A549 (cell line): ENCODE data around the gene DNAH11. TPM values are rescaled to one million over a fixed set of nuclear protein-coding genes. Genes with fewer than 3 reads are reported as not detected.

Experiments
- ATAC-seq, 2 experiments: fragments of 200-7000 bp in 1 of 2; fragments of >200 bp in 1 of 2; cut with Nextera tagmentation in 1 of 2; cut with Tn5 transposase in 1 of 2; 3 replicates each; pipeline versions ENCODE4 v1.8.0 to v1.9.1; 2018 to 2020; ENCODE audit warnings: mild to moderate bottlenecking in 1 of 2, moderate library complexity in 1 of 2
- CTCF ChIA-PET: fragments of 300-600 bp; sonication (Branson Sonifier 250); formaldehyde crosslinking; extraction: SDS; loops from one replicate; lab custom pipeline; 2021; ENCODE audit warnings: antibody characterized with exemption, inconsistent platforms; lab: Yijun Ruan, JAX
- POLR2A ChIA-PET: fragments of 350-600 bp; formaldehyde crosslinking; extraction: SDS; loops from one replicate; lab custom pipeline; 2021; ENCODE audit warnings: antibody characterized with exemption, inconsistent platforms; lab: Yijun Ruan, JAX
- DNase-seq, 2 experiments: peaks; one replicate each; pipeline versions ENCODE4 v3.0.0 to v3.0.0-alpha.2; 2011 to 2016; ENCODE audit warnings: low read depth in 1 of 2, low spot score in 1 of 2
- FAIRE-seq: peaks from 2 replicates; lab custom pipeline; 2011; peaks lifted over from hg19 to GRCh38; lab: Jason Lieb, UNC
- H3K27ac ChIP-seq, 2 experiments: fragments of >200 bp; sonication (Bioruptor Twin); formaldehyde crosslinking; 3 replicates each; pipeline ENCODE4 v1.5.1; 2016 to 2017
- H3K4me1 ChIP-seq: fragments of >200 bp; sonication (Bioruptor Twin); formaldehyde crosslinking; 3 replicates; pipeline ENCODE4 v1.6.1; 2016
- H3K4me2 ChIP-seq: fragments of >200 bp; sonication (Bioruptor Twin); formaldehyde crosslinking; 3 replicates; pipeline ENCODE4 v1.6.1; 2016
- H3K4me3 ChIP-seq: fragments of >200 bp; sonication (Bioruptor Twin); formaldehyde crosslinking; 3 replicates; pipeline ENCODE4 v1.5.1; 2016
- H3K9me3 ChIP-seq: fragments of >200 bp; sonication (Bioruptor Twin); formaldehyde crosslinking; 3 replicates; pipeline ENCODE4 v1.6.1; 2016
- ATOH8 ChIP-seq: fragments of 250-450 bp; sonication (Bioruptor Pico); IDR thresholded peaks from 2 replicates; pipeline ENCODE4 v1.5.0; 2020; ENCODE audit warnings: low read depth, mild to moderate bottlenecking, moderate library complexity
- BCL3 ChIP-seq: fragments of >200 bp; sonication (Bioruptor Twin); formaldehyde crosslinking; IDR thresholded peaks from 3 replicates; pipeline ENCODE4 v1.6.1; 2016
- BHLHE40 ChIP-seq: IDR thresholded peaks from 2 replicates; pipeline ENCODE4 v1.6.1; 2012; ENCODE audit warnings: low read depth, low read length, inconsistent platforms
- CBX2 ChIP-seq: fragments of 200-600 bp; sonication (generic); IDR thresholded peaks from 2 replicates; pipeline ENCODE4 v1.6.1; 2016; ENCODE audit warnings: low read depth, mild to moderate bottlenecking, borderline replicate concordance
- CEBPB ChIP-seq, 2 experiments: fragments of >200 bp in 1 of 2; sonication (Bioruptor Twin) in 1 of 2; formaldehyde crosslinking in 1 of 2; IDR thresholded peaks; 2 replicates each; pipeline ENCODE4 v1.6.1; 2012 to 2016
- CTCF ChIP-seq: fragments of >200 bp; sonication (Bioruptor Twin); formaldehyde crosslinking; IDR thresholded peaks from 3 replicates; pipeline ENCODE4 v1.5.1; 2016
- EHF ChIP-seq: fragments of 250-450 bp; sonication (Bioruptor Pico); IDR thresholded peaks from 2 replicates; pipeline ENCODE4 v1.5.0; 2020; ENCODE audit warnings: mild to moderate bottlenecking
- ELK1 ChIP-seq: fragments of 150-350 bp; IDR thresholded peaks from 2 replicates; pipeline ENCODE4 v1.6.1; 2014; ENCODE audit warnings: low read depth, mild to moderate bottlenecking, low read length
- ESRRA ChIP-seq: fragments of 150-350 bp; IDR thresholded peaks from 2 replicates; pipeline ENCODE4 v1.6.1; 2014; ENCODE audit warnings: mild to moderate bottlenecking, low read length, borderline replicate concordance
- FOSB ChIP-seq: fragments of 250-450 bp; sonication (Bioruptor Pico); IDR thresholded peaks from 2 replicates; pipeline ENCODE4 v1.5.0; 2020; ENCODE audit warnings: mild to moderate bottlenecking, moderate library complexity
- HEYL ChIP-seq: fragments of 250-450 bp; sonication (Bioruptor Pico); IDR thresholded peaks from 2 replicates; pipeline ENCODE4 v1.8.0; 2021; ENCODE audit warnings: mild to moderate bottlenecking, moderate library complexity
- HOXA7 ChIP-seq: fragments of 250-450 bp; sonication (Bioruptor Pico); IDR thresholded peaks from 2 replicates; pipeline ENCODE4 v1.5.0; 2020; ENCODE audit warnings: mild to moderate bottlenecking, moderate library complexity
- HOXB5 ChIP-seq: fragments of 250-450 bp; sonication (Bioruptor Pico); IDR thresholded peaks from 2 replicates; pipeline ENCODE4 v1.5.0; 2020; ENCODE audit warnings: mild to moderate bottlenecking, moderate library complexity
- JUN ChIP-seq, 2 experiments: fragments of >200 bp; sonication (Bioruptor Twin); formaldehyde crosslinking; IDR thresholded peaks; 2 replicates in 1 of 2; 3 replicates in 1 of 2; pipeline ENCODE4 v1.6.1; 2016 to 2017
- NFE2L2 ChIP-seq: fragments of 150-350 bp; conservative IDR thresholded peaks from 2 replicates; pipeline ENCODE4 v1.6.1; 2014; ENCODE audit warnings: low read length
- NPAS2 ChIP-seq: fragments of 250-450 bp; sonication (Bioruptor Pico); IDR thresholded peaks from 2 replicates; pipeline ENCODE4 v1.8.0; 2022; ENCODE audit warnings: mild to moderate bottlenecking, moderate library complexity, borderline replicate concordance
- POLR2A ChIP-seq: IDR thresholded peaks from 2 replicates; pipeline ENCODE4 v1.6.1; 2012; ENCODE audit warnings: mild to moderate bottlenecking, low read length
- POLR2AphosphoS2 ChIP-seq: conservative IDR thresholded peaks from 2 replicates; pipeline ENCODE4 v1.6.1; 2012; ENCODE audit warnings: low read length, improper control_type of control experiment, inconsistent platforms
- RAD21 ChIP-seq, 2 experiments: fragments of >200 bp in 1 of 2; sonication (Bioruptor Twin) in 1 of 2; formaldehyde crosslinking in 1 of 2; IDR thresholded peaks in 1 of 2; conservative IDR thresholded peaks in 1 of 2; 2 replicates in 1 of 2; 3 replicates in 1 of 2; pipeline ENCODE4 v1.6.1; 2012 to 2018; ENCODE audit warnings: inconsistent platforms in 1 of 2
- RARB ChIP-seq: fragments of 250-450 bp; sonication (Bioruptor Pico); IDR thresholded peaks from 2 replicates; pipeline ENCODE4 v1.8.0; 2021; ENCODE audit warnings: mild to moderate bottlenecking, moderate library complexity
- RCOR1 ChIP-seq: fragments of 150-350 bp; IDR thresholded peaks from 2 replicates; pipeline ENCODE4 v1.6.1; 2014; ENCODE audit warnings: antibody characterized with exemption, low read length, low read depth
- SMC3 ChIP-seq: fragments of >200 bp; sonication (Bioruptor Twin); formaldehyde crosslinking; IDR thresholded peaks from 3 replicates; pipeline ENCODE4 v1.6.1; 2018; ENCODE audit warnings: inconsistent platforms
- USF2 ChIP-seq: fragments of 450-650 bp; IDR thresholded peaks from 2 replicates; pipeline ENCODE4 v1.6.1; 2014; ENCODE audit warnings: antibody characterized with exemption
- ZC3H11A ChIP-seq: fragments of 450-650 bp; IDR thresholded peaks from 2 replicates; pipeline ENCODE4 v1.6.1; 2014; ENCODE audit warnings: antibody characterized with exemption, mild to moderate bottlenecking
- ZNF302 ChIP-seq: fragments of 250-450 bp; sonication (Bioruptor Pico); IDR thresholded peaks from 2 replicates; pipeline ENCODE4 v1.9.0; 2021; ENCODE audit warnings: inconsistent platforms, mild to moderate bottlenecking, moderate library complexity
- WGBS: methylation state at CpG from one replicate; pipeline ENCODE4 v1.1.6; 2017; ENCODE audit errors: missing lambda C conversion rate; 5-methylcytosine and 5-hydroxymethylcytosine counted together
- polyA plus RNA-seq, 4 experiments: library from polyadenylated mRNA; depleted of rRNA in 3 of 4; stranded (reverse); fragments of >200 nt; fragmentation: RNase III in 1 of 4; extraction: RNeasy Plus Mini Kit Qiagen cat#74134 plus additional on column Dnase treatment in 1 of 4; gene quantifications; 2 replicates in 3 of 4; 3 replicates in 1 of 4; pipeline ENCODE4 v1.2.3, GENCODE V29; 2011 to 2017
- TF ChIP-seq, protein P1 (sequence below): fragments of 250-450 bp; sonication (Bioruptor Pico); IDR thresholded peaks from 2 replicates; pipeline ENCODE4 v1.5.0; 2021; ENCODE audit warnings: mild to moderate bottlenecking, moderate library complexity, borderline replicate concordance
- TF ChIP-seq, protein P2 (sequence below): fragments of >200 bp; sonication (Bioruptor Twin); formaldehyde crosslinking; IDR thresholded peaks from 2 replicates; pipeline ENCODE4 v1.6.1; 2016
- TF ChIP-seq, protein P3 (sequence below): IDR thresholded peaks from 2 replicates; pipeline ENCODE4 v1.6.1; 2012

The DNAH11 gene
- polyA plus RNA-seq, 2 of the 4 experiments (the other 2 are of a cell fraction): 0.03 to 0.13 TPM

DNA sequence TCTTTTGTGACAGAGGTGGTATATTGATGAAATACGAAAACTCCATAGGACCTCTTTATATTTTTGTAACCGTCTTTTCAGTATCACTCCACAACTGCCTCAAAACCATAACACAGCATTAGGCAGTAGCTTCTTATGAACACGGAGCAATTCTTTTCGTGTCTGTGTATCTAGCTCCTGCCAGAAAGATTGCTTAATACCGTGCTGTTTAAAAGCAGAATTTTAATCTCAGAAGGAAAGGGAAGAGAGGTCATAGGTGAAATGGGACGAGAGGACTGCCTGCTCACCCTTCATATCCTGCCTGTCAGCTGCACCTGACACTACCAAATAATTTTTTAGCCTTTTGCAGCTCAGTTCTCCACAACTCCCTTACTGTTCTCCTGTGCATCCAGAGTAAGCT lies 200.7 kb downstream of the DNAH11 start:
- no peak for TF ChIP-seq RAD21 (conservative IDR thresholded peaks at IDR 0.05 in 1 of 2, IDR thresholded peaks at IDR 0.05 in 1 of 2)
- TF ChIP-seq ZC3H11A: no peak
- no peak for TF ChIP-seq EHF
- no peak for TF ChIP-seq CTCF
- TF ChIP-seq NFE2L2: no peak
- no peak for TF ChIP-seq ATOH8 (CRISPR knock-in tag)
- no peak for TF ChIP-seq POLR2AphosphoS2
- no peak for TF ChIP-seq POLR2A
- no peak for TF ChIP-seq BCL3
- TF ChIP-seq ZNF302 (CRISPR knock-in tag): no peak
- TF ChIP-seq FOSB (CRISPR knock-in tag): no peak
- no peak for TF ChIP-seq HOXB5 (CRISPR knock-in tag)
- CTCF ChIA-PET: interaction anchor here (1.2 kb wide), 1 partner anchor 22 kb away, joined by 3 read pairs; no protein-coding TSS in a partner anchor
- ATAC-seq (no peak), DNase-seq (no peak), FAIRE-seq (no peak)
- POLR2A ChIA-PET: no interaction called here
- no peak overlapping the region for H3K27ac ChIP-seq
- 22% methylated on average over 6 of the region's 6 CpGs for WGBS
- H3K9me3 ChIP-seq: no peaks in the 10 kb centered on the region
- H3K4me1 ChIP-seq: no peaks in the 10 kb centered on the region
- no peak overlapping the region for H3K4me2 ChIP-seq
- no peak overlapping the region for H3K4me3 ChIP-seq

DNA sequence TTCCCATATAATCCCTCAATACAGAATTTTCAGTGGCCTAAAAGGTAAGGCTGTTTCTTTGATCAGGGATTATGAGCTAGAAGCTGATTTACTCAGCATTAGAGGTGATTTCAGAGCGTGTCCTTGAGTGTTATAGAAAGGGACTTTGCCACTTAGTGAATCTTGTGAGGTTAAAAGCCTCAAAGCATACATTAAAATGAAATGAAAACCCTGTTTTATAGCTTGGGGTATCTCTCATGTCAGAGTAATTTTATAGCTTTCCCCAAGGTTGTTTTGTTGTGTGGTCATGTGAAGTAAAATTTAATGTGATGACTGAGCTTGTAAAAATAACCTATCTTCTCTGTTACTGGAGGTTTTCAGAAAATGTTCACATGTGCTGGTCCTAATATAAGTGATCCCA lies 204.1 kb downstream of the DNAH11 start:
- Histone ChIP-seq H3K4me3 (no peak overlapping the region), H3K4me2 (no peak overlapping the region), H3K4me1 (no peaks in the 10 kb centered on the region), H3K27ac (no peak overlapping the region), H3K9me3 (no peaks in the 10 kb centered on the region)
- ChIA-PET POLR2A (no interaction called here), CTCF (interaction anchor here (0.8 to 1.2 kb wide), 3 partner anchors 12 to 969 kb away, joined by 3 to 5 read pairs (median 3); no protein-coding TSS in a partner anchor)
- FAIRE-seq: no peak
- no peak for TF ChIP-seq CEBPB (IDR thresholded peaks at IDR 0.05)
- no peak for TF ChIP-seq USF2
- TF ChIP-seq, protein P1, sequence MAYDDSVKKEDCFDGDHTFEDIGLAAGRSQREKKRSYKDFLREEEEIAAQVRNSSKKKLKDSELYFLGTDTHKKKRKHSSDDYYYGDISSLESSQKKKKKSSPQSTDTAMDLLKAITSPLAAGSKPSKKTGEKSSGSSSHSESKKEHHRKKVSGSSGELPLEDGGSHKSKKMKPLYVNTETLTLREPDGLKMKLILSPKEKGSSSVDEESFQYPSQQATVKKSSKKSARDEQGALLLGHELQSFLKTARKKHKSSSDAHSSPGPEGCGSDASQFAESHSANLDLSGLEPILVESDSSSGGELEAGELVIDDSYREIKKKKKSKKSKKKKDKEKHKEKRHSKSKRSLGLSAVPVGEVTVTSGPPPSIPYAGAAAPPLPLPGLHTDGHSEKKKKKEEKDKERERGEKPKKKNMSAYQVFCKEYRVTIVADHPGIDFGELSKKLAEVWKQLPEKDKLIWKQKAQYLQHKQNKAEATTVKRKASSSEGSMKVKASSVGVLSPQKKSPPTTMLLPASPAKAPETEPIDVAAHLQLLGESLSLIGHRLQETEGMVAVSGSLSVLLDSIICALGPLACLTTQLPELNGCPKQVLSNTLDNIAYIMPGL (CRISPR knock-in tag): no peak
- TF ChIP-seq, protein P2, sequence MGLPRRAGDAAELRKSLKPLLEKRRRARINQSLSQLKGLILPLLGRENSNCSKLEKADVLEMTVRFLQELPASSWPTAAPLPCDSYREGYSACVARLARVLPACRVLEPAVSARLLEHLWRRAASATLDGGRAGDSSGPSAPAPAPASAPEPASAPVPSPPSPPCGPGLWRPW: no peak
- TF ChIP-seq NPAS2 (CRISPR knock-in tag): no peak
- no peak for TF ChIP-seq ELK1
- no peak for TF ChIP-seq CBX2
- no peak for TF ChIP-seq ESRRA
- no peak for TF ChIP-seq HOXA7 (CRISPR knock-in tag)
- no peak for TF ChIP-seq HEYL (CRISPR knock-in tag)
- no peak for TF ChIP-seq JUN (IDR thresholded peaks at IDR 0.05)
- TF ChIP-seq, protein P3, sequence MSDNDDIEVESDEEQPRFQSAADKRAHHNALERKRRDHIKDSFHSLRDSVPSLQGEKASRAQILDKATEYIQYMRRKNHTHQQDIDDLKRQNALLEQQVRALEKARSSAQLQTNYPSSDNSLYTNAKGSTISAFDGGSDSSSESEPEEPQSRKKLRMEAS: no peak
- no peak for TF ChIP-seq BCL3
- no peak for TF ChIP-seq BHLHE40
- TF ChIP-seq RARB (CRISPR knock-in tag): no peak
- no peak for TF ChIP-seq RCOR1
- no peak for TF ChIP-seq ZNF302 (CRISPR knock-in tag)
- TF ChIP-seq SMC3: no peak
- TF ChIP-seq ZC3H11A: no peak
- WGBS: 18% methylated on average over 1 of the region's 1 CpG
- no peak for ATAC-seq
- DNase-seq: no peak
